Stomach (tissue), 9 donors: ENCODE data around the gene ERCC6. TPM values are rescaled to one million over a fixed set of nuclear protein-coding genes. Genes with fewer than 3 reads are reported as not detected.

ENCODE experiments used
- DNase-seq, 2 donors: peaks; one replicate each; pipeline versions ENCODE4 v3.0.0 to v3.0.0-alpha.2; 2013 to 2019
- H3K27ac ChIP-seq, 5 donors: fragments of 200-600 bp in 4 of 5; sonication (generic) in 4 of 5; one replicate each; pipeline ENCODE4 v1.5.1; 2013 to 2019; ENCODE audit warnings: mild to moderate bottlenecking in 1 of 5, moderate library complexity in 1 of 5
- H3K27me3 ChIP-seq, 3 donors: fragments of 200-600 bp; sonication (generic); one replicate each; pipeline ENCODE4 v1.5.1; 2017 to 2019; ENCODE audit warnings: mixed run types in 1 of 3
- H3K36me3 ChIP-seq, 4 donors: fragments of 200-600 bp; sonication (generic); 1 replicate in 3 of 4; 2 replicates in 1 of 4; pipeline ENCODE4 v1.5.1; 2016 to 2019
- H3K4me1 ChIP-seq, 4 donors: fragments of 200-600 bp; sonication (generic); one replicate each; pipeline ENCODE4 v1.5.1; 2016 to 2019
- H3K4me3 ChIP-seq, 4 donors: fragments of 200-600 bp; sonication (generic) in 3 of 4; one replicate each; pipeline ENCODE4 v1.5.1; 2016 to 2019; ENCODE audit warnings: mild to moderate bottlenecking in 1 of 4
- H3K9me3 ChIP-seq, 4 donors: fragments of 200-600 bp; sonication (generic); one replicate each; pipeline ENCODE4 v1.5.1; 2016 to 2019
- EP300 ChIP-seq: sonication (generic); formaldehyde crosslinking; IDR thresholded peaks from one replicate; pipeline ENCODE4 v1.6.1; 2017; ENCODE audit warnings: antibody characterized with exemption
- POLR2A ChIP-seq, 4 donors: fragments of 450-650 bp; IDR thresholded peaks; one replicate each; pipeline ENCODE4 v1.6.1; 2016; ENCODE audit warnings: antibody characterized with exemption in 4 of 4, control low read depth in 2 of 4, mild to moderate bottlenecking in 1 of 4, moderate library complexity in 1 of 4
- POLR2AphosphoS5 ChIP-seq, 3 donors: sonication (generic); formaldehyde crosslinking; IDR thresholded peaks; one replicate each; pipeline ENCODE4 v1.6.1; 2016; ENCODE audit warnings: antibody characterized with exemption in 3 of 3
- WGBS, 5 donors: extraction: QIAGEN DNeasy Blood & Tissue Kit in 3 of 5; methylation state at CpG; one replicate each; pipeline versions ENCODE4 v1.1.5 to v1.1.7; 2013 to 2018; 5-methylcytosine and 5-hydroxymethylcytosine counted together
- intact Hi-C: fragments of 100-400 bp; cut with DNase I; formaldehyde crosslinking; loops from one replicate; pipeline ENCODE4 v1.15.1; 2023; ENCODE audit warnings: low total_unique reads
- polyA plus RNA-seq, 3 donors: library from polyadenylated mRNA; stranded (reverse); fragments of 200-250 nt; gene quantifications; one replicate each; pipeline ENCODE4 v1.2.3, GENCODE V29; 2013
- total RNA-seq, 5 donors: library from RNA; depleted of rRNA; stranded (reverse); fragments of >200 nt; gene quantifications; one replicate each; pipeline versions ENCODE4 v1.1.0 to v1.2.3, GENCODE V29; 2014 to 2016
- TF ChIP-seq, protein P1 (sequence below), 7 experiments: fragments of 450-650 bp in 4 of 7; fragments of 200-600 bp in 3 of 7; sonication (generic) in 3 of 7; IDR thresholded peaks; one replicate each; pipeline ENCODE4 v1.5.1; 2016 to 2019; ENCODE audit warnings: antibody characterized with exemption in 7 of 7, control low read depth in 2 of 7, mild to moderate bottlenecking in 1 of 7
- donor health status: healthy with polysubstance abuse.
- donor health status: Bipolar disorder and iron deficiency.
- donor health status: healthy.

Gene ERCC6
- total and polyA plus RNA-seq, 8 donors = 2.0 to 33.8 (median 9.7) TPM

DNA sequence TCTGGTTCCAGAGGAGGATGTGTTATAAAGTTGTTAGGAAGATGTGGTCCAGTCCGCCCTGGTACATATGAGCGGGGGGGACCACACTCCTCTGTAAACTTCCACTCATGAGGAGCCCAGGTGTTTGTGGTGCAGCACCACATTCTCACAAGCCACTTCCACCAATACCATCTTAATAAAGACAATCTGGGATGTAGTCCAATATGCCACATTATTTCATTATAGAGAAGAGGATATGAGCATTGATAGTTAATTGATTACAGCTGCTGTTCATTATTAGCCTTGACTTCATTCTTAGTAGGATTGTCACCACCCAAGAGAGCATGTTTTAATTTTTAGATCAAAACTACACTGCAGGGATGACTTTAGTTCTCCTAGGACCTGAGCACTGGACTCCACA, 40.5 kb downstream of the ERCC6 start:
- Histone ChIP-seq H3K4me3 (no peak overlapping the region), H3K27me3 (no peaks in the 10 kb centered on the region), H3K36me3 (peaks cover 0 to 45% (median 13%) of the 10 kb centered on the region in 4 donors), H3K9me3 (no peaks in the 10 kb centered on the region), H3K4me1 (peaks cover 0 to 7% (median 0%) of the 10 kb centered on the region in 4 donors), H3K27ac (no peak overlapping the region)
- intact Hi-C loops = no loop called here
- TF ChIP-seq, protein P1, sequence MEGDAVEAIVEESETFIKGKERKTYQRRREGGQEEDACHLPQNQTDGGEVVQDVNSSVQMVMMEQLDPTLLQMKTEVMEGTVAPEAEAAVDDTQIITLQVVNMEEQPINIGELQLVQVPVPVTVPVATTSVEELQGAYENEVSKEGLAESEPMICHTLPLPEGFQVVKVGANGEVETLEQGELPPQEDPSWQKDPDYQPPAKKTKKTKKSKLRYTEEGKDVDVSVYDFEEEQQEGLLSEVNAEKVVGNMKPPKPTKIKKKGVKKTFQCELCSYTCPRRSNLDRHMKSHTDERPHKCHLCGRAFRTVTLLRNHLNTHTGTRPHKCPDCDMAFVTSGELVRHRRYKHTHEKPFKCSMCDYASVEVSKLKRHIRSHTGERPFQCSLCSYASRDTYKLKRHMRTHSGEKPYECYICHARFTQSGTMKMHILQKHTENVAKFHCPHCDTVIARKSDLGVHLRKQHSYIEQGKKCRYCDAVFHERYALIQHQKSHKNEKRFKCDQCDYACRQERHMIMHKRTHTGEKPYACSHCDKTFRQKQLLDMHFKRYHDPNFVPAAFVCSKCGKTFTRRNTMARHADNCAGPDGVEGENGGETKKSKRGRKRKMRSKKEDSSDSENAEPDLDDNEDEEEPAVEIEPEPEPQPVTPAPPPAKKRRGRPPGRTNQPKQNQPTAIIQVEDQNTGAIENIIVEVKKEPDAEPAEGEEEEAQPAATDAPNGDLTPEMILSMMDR (IDR thresholded peaks at IDR 0.05) = no peak
- no peak for TF ChIP-seq POLR2A (IDR thresholded peaks at IDR 0.05)
- TF ChIP-seq EP300 = no peak
- TF ChIP-seq POLR2AphosphoS5 (IDR thresholded peaks at IDR 0.05) = no peak
- WGBS, 5 donors = 97 to 99% (median 98%) methylated on average over 2 of the region's 2 CpGs
- DNase-seq = no peak

DNA sequence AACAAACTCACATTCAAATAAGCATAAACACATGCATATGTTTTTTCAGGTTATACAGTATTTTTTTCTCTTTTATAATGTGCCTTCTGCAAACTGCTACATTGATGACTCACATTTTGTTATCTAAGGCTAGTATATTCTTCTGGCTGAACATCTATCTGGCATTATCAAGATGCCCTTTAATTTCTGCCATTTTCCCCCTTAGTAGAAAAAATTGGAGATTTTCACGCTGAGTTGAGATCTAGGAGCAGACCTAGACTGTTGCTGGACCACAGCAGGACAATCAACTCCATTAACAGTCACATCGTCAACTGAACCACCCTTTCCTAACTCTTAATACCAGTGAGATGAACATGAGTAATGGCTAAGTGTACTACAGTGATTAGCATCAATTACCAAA, 41.6 kb downstream of the ERCC6 start:
- no peaks in the 10 kb centered on the region for H3K9me3 ChIP-seq
- DNase-seq = no peak
- no peak overlapping the region for H3K27ac ChIP-seq
- peaks cover 0 to 45% (median 17%) of the 10 kb centered on the region in 4 donors for H3K36me3 ChIP-seq
- intact Hi-C loops = no loop called here
- H3K4me3 ChIP-seq = no peak overlapping the region
- H3K27me3 ChIP-seq = no peaks in the 10 kb centered on the region
- TF ChIP-seq EP300 = no peak
- TF ChIP-seq, protein P1 (IDR thresholded peaks at IDR 0.05) = no peak
- TF ChIP-seq POLR2AphosphoS5 (IDR thresholded peaks at IDR 0.05) = no peak
- no peak for TF ChIP-seq POLR2A (IDR thresholded peaks at IDR 0.05)
- WGBS, 5 donors = 94 to 98% (median 96%) methylated on average over 2 of the region's 2 CpGs
- H3K4me1 ChIP-seq = no peaks in the 10 kb centered on the region

DNA sequence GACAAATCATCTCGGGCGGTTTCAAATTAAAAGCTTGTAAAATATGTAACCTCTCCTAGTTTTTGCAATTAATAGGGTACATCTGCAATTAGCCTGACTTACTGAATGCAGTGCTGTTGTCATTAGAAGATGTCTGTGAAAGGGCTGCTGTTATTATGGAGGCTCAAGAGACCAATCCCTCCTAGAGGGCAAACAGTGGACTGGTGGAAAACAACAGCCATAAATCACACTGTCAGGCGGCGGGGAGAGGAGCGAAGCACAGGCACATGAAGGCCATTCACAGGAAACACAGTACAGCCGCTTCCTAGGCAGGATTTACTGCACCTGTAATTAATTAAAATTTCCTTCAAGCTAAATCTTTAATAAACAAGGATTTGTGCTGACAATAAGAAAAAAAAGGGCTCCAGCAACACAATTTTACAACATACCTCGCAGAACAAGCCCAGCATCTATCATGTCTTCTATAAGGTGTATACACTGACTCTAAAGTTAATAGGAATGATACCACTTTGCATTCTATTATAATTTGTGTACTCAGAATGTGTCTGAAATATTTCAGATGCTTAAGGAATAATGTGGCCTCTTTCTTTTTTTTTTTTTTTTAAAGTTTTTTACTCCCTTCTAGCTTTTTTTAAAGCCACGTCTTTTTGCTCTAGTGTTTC, 50.7 kb downstream of the ERCC6 start:
- H3K4me3 ChIP-seq = no peak overlapping the region
- peak in 1 of 2 donors; percentile 48 for DNase-seq

DNA sequence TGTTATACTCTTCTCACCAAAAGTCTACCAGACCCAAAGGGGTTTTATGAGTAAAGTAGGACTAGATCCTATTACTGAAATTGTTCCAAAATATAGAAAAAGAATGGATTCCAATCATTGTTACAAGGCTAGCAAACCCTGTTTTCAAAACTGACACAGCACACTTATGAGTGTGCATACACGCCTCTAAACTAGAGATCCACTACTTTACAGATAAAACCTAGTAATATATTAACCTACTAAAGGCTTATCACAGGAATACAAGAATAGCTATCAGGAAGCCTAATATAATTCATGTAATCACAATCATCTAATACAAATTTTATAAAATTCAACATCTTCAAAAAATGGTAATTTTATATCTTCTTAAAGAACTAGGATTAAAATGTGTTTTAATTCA, 52.2 kb downstream of the ERCC6 start:
- no peak overlapping the region for H3K4me3 ChIP-seq
- no peak overlapping the region for H3K27ac ChIP-seq
- DNase-seq = no peak
- peaks cover 0 to 31% (median 21%) of the 10 kb centered on the region in 4 donors for H3K36me3 ChIP-seq
- TF ChIP-seq EP300 (no peak), POLR2A (IDR thresholded peaks at IDR 0.05) (no peak), POLR2AphosphoS5 (IDR thresholded peaks at IDR 0.05) (no peak)
- TF ChIP-seq, protein P1 (IDR thresholded peaks at IDR 0.05) = no peak
- H3K4me1 ChIP-seq = no peaks in the 10 kb centered on the region
- WGBS, 5 donors = 32 to 69% (median 50%) methylated on average over 1 of the region's 1 CpG
- no peaks in the 10 kb centered on the region for H3K27me3 ChIP-seq
- H3K9me3 ChIP-seq = no peaks in the 10 kb centered on the region
- intact Hi-C loops = no loop called here

More for the DNA sequence above, 50.7 kb downstream of the ERCC6 start:
- Histone ChIP-seq H3K4me1 (no peaks in the 10 kb centered on the region), H3K27ac (no peak overlapping the region), H3K9me3 (no peaks in the 10 kb centered on the region), H3K27me3 (no peaks in the 10 kb centered on the region), H3K36me3 (peaks cover 0 to 29% (median 16%) of the 10 kb centered on the region in 4 donors)
- TF ChIP-seq POLR2A (IDR thresholded peaks at IDR 0.05) (no peak), EP300 (no peak), POLR2AphosphoS5 (IDR thresholded peaks at IDR 0.05) (no peak)
- TF ChIP-seq, protein P1 (IDR thresholded peaks at IDR 0.05) = no peak
- 82 to 94% (median 90%) methylated on average over 8 of the region's 8 CpGs for WGBS, 5 donors
- intact Hi-C loops = no loop called here
